ENCODE results near the gene TRIP12. TPM values are rescaled to one million over a fixed set of nuclear protein-coding genes. Genes with fewer than 3 reads are reported as not detected.

The TRIP12 gene
- total and polyA plus RNA-seq, 2 of the 13 experiments (the other 11 are each of a cell fraction or from before 2014, with no cell fraction given) = 72.1 to 153 TPM

- DNase-seq (ENCODE audit: low spot score) (no peak), FAIRE-seq (no peak), ATAC-seq (no peak)
- H4K20me1 ChIP-seq (ENCODE audit: insufficient read depth, low read length) = no peaks in the 10 kb centered on the region
- BruUV-seq (replicated peaks) = no TSS peak
- H2AFZ ChIP-seq (ENCODE audit: low read length) = no peak overlapping the region
- no peak overlapping the region for H3K27ac ChIP-seq (ENCODE audit: extremely low read length, insufficient read depth, low read length)
- H3K4me3 ChIP-seq (replicated peaks in 1 of 3; ENCODE audit: insufficient read depth in 1 of 3, low read depth in 2 of 3, low read length in 3 of 3) = no peak overlapping the region
- H3K79me2 ChIP-seq (ENCODE audit: insufficient read depth, low read length) = no peaks in the 10 kb centered on the region
- H3K27me3 ChIP-seq (ENCODE audit: control insufficient read depth in 1 of 2, insufficient read depth in 2 of 2, low read length in 2 of 2) = no peaks in the 10 kb centered on the region
- no peaks in the 10 kb centered on the region for H3K9me3 ChIP-seq (ENCODE audit: low read length)
- no peaks in the 10 kb centered on the region for H3K4me1 ChIP-seq (ENCODE audit: insufficient read depth, low read length)
- no peaks in the 10 kb centered on the region; a peak in 1 of 5 replicates for H3K36me3 ChIP-seq (replicated peaks in 1 of 2; ENCODE audit: control insufficient read depth in 1 of 2, insufficient read depth in 2 of 2, low read length in 2 of 2)
- CTCF ChIA-PET (ENCODE audit: low intra/inter-chr PET ratio, low total read pairs) = no interaction called here
- in situ Hi-C loops (cut with HindIII; ENCODE audit: extremely low pct_ligation_motif_present, low pct_unique_long_range_greater_than_20kb) (no loop called here), intact Hi-C loops (cut with micrococcal nuclease; ENCODE audit: unreplicated experiment) (no loop called here)
- WGBS (ENCODE audit: low lambda C conversion rate) = 85% methylated on average over 4 of the region's 4 CpGs
- H3K4me2 ChIP-seq (ENCODE audit: low read depth, low read length) = no peak overlapping the region
- POLR2A ChIA-PET = no interaction called here
- no peak overlapping the region for H3K9ac ChIP-seq (ENCODE audit: insufficient read depth, low read depth, low read length)
- TF ChIP-seq KDM2A (CRISPR knock-in tag; IDR thresholded peaks at IDR 0.05; ENCODE audit: borderline replicate concordance, low read depth) (no peak), KLF15 (CRISPR knock-in tag; IDR thresholded peaks at IDR 0.05; ENCODE audit: borderline replicate concordance) (no peak), AKAP8 (CRISPR knock-in tag; IDR thresholded peaks at IDR 0.05) (no peak), ZNF30 (CRISPR knock-in tag; IDR thresholded peaks at IDR 0.05) (no peak), REPIN1 (CRISPR knock-in tag; IDR thresholded peaks at IDR 0.05; ENCODE audit: borderline replicate concordance, low read depth) (no peak), ZNF850 (CRISPR knock-in tag; conservative IDR thresholded peaks at IDR 0.05) (no peak), CENPBD1 (CRISPR knock-in tag; IDR thresholded peaks at IDR 0.05; ENCODE audit: borderline replicate concordance, low read depth) (no peak), AHDC1 (CRISPR knock-in tag; IDR thresholded peaks at IDR 0.05; ENCODE audit: borderline replicate concordance) (no peak)
Measured at GRCh38 chr2:229937537-229937936, 15.7 kb upstream of the TRIP12 start.
